Epithelial cell of esophagus (primary cell): ENCODE measurements around the gene IL26.
"Not testable (repeated sequence)": the region's sequence is repeated elsewhere in the genome, so short reads cannot be mapped to it uniquely, and the experiment has no call there.

Experiments
- DNase-seq: peaks from one replicate; pipeline ENCODE4 v3.0.0; 2010; ENCODE audit warnings: low read depth
- H3K4me3 ChIP-seq: 2 replicates; pipeline ENCODE4 v1.5.1; 2011; ENCODE audit warnings: mild to moderate bottlenecking, low read length, control low read depth
- TF ChIP-seq, protein P1 (sequence below): IDR thresholded peaks from 2 replicates; pipeline ENCODE4 v1.5.1; 2011; ENCODE audit warnings: low read depth, mild to moderate bottlenecking, low read length, control low read depth, inconsistent platforms; ENCODE audit not compliant: insufficient read depth; ENCODE audit errors: missing control alignments

Gene IL26

DNA sequence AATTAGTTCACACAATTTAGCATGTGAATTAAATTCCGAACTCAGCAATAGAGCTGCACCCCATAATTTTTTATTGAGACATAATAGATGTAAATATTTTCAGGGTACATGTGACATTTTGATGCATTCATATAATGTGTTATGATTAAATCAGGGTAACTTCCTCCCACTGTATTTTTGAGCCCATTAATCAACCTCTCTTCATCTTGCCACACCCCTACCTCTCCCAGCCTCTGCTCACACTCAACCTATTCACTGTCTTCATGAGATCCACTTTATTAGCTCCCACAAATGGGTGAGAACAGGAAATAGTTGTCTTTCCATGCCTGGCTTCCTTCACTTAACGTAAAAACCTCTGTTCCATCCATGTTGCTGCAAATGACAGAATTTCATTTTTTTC, 14.7 kb downstream of the IL26 start:
- TF ChIP-seq, protein P1, sequence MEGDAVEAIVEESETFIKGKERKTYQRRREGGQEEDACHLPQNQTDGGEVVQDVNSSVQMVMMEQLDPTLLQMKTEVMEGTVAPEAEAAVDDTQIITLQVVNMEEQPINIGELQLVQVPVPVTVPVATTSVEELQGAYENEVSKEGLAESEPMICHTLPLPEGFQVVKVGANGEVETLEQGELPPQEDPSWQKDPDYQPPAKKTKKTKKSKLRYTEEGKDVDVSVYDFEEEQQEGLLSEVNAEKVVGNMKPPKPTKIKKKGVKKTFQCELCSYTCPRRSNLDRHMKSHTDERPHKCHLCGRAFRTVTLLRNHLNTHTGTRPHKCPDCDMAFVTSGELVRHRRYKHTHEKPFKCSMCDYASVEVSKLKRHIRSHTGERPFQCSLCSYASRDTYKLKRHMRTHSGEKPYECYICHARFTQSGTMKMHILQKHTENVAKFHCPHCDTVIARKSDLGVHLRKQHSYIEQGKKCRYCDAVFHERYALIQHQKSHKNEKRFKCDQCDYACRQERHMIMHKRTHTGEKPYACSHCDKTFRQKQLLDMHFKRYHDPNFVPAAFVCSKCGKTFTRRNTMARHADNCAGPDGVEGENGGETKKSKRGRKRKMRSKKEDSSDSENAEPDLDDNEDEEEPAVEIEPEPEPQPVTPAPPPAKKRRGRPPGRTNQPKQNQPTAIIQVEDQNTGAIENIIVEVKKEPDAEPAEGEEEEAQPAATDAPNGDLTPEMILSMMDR: no peak
- H3K4me3 ChIP-seq: no peak overlapping the region
- no peak for DNase-seq

DNA sequence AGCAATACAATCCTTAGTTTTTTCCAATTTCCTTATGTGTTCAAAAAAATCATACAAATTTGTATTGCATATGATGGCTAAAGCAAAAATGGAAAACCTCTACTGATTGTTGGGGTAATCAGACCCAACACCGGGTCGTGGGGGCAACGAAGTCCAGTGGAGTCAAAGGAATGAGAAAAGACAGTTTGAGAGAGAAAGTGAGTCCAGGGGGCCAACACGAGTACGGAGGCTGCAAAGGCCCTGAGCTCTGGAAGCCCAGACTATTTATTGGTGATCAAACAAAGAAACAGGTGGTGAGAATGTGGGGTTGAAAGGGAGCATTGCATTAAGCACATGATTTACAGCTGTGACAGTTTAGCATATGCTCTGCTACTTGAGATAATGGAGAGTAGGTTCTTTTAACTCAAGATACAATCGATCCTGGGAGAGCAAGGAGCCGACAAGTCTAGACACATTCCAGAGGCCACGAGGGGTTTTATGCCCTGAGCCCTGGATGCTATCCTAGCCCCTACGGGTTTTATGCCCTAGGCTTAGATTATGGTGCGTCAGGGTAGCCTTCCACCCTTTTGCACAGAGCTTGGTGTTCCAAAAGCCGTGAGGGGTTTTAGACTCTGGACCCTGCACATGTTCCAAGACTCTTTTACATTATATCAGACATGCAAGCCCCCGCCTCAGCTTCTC, 16.4 kb downstream of the IL26 start:
- DNase-seq, H3K4me3 ChIP-seq: not testable (repeated sequence)

DNA sequence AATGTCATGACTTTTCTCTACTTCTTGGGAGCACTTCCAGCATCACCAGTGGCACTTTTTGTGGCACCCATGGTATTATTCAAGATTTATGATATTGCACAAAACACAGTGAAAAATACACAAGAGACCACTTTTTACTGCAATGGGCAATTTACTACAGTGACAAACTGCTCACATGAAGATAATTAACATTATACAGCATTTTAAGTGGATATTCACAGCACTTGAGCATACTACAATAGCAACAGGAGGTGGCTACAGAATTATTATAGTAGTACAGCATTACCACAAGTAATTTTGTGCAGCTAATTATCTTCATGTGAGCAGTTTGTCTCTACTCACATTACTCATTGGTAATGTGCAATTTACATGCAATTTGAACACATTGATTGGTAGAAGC, 18.3 kb downstream of the IL26 start:
- no peak overlapping the region for H3K4me3 ChIP-seq
- TF ChIP-seq, protein P1: no peak
- no peak for DNase-seq

DNA sequence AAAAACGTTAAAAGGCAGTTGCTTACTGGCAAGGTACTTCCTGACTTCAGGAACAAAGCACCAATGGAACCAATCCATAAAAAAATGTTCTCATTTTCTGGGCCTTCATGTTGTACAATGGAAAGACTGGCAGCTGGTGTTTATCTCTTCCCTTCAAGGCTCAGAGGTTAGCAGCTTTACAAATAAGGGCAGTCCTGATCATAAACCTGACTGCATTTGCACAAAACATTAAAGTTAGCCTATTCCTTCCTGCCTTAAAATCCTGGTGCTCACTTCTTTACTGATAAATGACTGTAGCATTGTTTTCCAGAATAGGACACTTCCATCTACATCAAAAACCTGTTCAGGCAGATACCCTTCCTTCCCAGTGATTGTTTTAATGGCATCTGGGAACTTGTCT, 19.2 kb downstream of the IL26 start:
- DNase-seq: peak; percentile 12
- no peak overlapping the region for H3K4me3 ChIP-seq
- TF ChIP-seq, protein P1: no peak

DNA sequence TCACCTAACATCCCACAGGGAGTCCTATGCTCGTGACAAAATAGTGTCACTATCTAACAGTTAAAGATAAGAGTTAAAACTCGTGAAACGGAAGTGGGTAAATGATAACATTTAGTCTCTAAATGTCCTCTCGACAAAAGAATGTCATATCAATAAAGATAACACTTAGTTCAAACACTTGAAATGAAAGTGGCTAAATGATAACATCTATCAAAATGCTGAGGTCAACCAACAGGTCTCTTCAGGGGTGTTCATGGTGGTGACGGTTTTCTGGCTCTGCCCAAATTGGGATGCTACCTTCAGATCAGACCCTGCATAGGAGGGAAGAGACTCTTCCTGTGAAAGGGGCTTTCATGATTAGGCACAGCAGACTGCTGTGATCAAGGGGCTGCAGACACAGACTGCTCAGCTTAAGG, 22.1 kb downstream of the IL26 start:
- TF ChIP-seq, protein P1: no peak
- no peak overlapping the region for H3K4me3 ChIP-seq
- DNase-seq: no peak

DNA sequence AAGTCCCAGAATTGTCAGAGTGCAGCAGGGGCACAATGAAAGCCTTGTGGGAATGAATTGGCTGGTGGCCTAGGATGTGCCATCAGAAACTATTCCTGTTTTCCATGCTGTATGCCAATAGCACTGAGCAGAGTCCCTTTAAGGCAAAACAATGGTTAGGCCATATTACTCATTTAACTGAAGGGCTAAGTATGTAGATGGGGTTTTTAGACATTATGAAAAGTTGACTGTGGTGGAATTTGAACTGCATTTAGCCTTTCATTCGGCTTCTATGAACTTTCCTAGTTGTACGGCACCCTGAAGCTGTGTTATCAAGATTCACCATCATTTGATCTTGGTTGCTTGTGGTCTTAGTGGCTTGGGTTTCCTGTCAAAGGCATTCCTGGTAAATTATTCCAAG, 24.8 kb downstream of the IL26 start:
- TF ChIP-seq, protein P1: no peak
- H3K4me3 ChIP-seq: no peak overlapping the region
- no peak for DNase-seq

DNA sequence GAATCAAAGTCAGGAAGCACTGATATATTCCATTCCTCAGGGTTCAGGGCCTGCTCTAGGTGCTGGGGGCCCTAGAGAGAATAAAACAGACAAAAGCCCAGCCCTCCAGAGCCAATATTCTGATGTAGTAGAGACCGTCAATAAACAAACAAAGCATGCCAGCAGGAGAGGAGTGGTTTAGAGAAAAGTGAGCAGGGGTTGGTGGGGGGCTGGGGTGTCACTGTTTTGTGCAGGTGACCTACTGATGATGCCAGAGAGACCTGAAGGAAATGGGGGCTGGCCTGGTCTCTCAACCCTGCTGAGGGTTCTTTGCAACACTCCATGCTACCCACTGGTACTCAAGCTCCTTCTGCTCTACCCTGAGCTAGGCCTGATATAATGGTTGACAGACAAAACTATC, 26.5 kb downstream of the IL26 start:
- TF ChIP-seq, protein P1: no peak
- no peak overlapping the region for H3K4me3 ChIP-seq
- DNase-seq: no peak

DNA sequence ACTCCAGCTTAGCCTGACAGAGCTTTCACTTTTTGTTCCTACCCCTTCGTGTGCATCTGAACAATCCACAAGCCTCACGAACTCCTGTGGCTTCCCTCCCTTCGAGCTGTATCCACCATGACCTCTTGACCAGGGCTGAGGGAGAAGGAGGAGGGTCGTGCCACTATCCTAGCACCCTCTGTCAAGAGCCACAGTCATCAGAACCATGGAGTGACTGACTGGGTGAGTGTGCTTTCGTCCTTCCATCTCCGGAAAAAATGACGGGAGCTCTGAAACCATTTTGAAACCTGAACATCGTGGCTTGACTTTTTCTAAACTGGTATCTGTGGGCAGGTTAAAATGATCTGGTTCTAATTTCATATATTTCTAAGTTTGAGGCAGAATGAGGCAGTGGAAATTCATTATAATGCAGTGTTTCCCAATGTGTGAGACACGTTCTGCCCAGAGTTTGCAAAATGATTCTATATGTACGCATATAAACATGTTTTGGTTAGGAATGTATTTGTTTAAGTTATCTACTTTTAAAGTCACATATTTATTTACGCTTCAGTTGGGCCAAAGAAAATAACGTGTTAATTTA, 27.0 kb downstream of the IL26 start:
- H3K4me3 ChIP-seq: no peak overlapping the region
- TF ChIP-seq, protein P1: no peak
- DNase-seq: no peak
